Measurements from ENCODE around the gene UPK3BL2.
"Not testable (repeated sequence)": the region's sequence is repeated elsewhere in the genome, so short reads cannot be mapped to it uniquely, and the experiment has no call there.

DNA sequence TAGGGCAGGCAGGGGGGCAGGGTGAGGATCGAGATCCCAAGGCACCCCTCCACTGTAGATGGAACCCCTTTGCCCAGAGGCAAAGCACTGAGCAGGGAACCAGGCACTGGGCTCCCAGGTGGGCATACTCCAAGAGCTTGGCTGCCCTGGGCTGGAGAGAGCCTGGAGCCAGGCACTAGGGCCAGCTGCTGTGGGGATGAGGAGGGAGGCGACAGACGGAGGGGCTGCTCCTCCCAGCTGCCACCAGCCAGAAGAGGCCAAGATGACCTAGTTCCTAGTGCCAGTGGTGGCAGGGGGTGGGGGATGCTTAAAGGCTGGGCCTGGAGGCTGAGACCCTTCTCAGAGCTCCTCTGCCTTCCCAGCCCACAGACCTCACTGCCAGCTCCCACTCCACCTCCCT lies 27.6 kb downstream of the UPK3BL2 start:
- TF ChIP-seq POLR2AphosphoS5 (IDR thresholded peaks at IDR 0.05; ENCODE audit: borderline replicate concordance, low read depth, low read length); EZH2 (IDR thresholded peaks at IDR 0.05); FOXP2 (optimal IDR thresholded peaks at IDR 0.05; ENCODE audit: control extremely low read depth, extremely low read length, insufficient read depth): not testable (repeated sequence)
